Activated T-cell treated with anti-CD3 and anti-CD28 coated beads for 4 hours (primary cell): ENCODE data around the gene KCNE2.
"Not testable (repeated sequence)": the region's sequence is repeated elsewhere in the genome, so short reads cannot be mapped to it uniquely, and the experiment has no call there.

Source experiments
- DNase-seq: peaks from one replicate; pipeline ENCODE4 v3.0.0-alpha.2; 2020

Gene KCNE2

GRCh38 chr21:34354836-34355235, 9.0 kb upstream of the KCNE2 start:
- DNase-seq, result no peak

GRCh38 chr21:34355570-34355969, 8.2 kb upstream of the KCNE2 start:
- DNase-seq, result no peak

GRCh38 chr21:34357889-34358288, 5.9 kb upstream of the KCNE2 start:
- no peak for DNase-seq

- DNase-seq, result no peak
Measured at GRCh38 chr21:34358866-34359265, 4.9 kb upstream of the KCNE2 start.

- DNase-seq, result no peak
Measured at GRCh38 chr21:34360488-34361241, 3.1 kb upstream of the KCNE2 start.

GRCh38 chr21:34362136-34362444, 1.7 kb upstream of the KCNE2 start:
- DNase-seq, result no peak

GRCh38 chr21:34362670-34363069, 1.1 kb upstream of the KCNE2 start:
- DNase-seq, result no peak

- DNase-seq, result no peak
Measured at GRCh38 chr21:34364921-34365320, 1.1 kb downstream of the KCNE2 start.

GRCh38 chr21:34365809-34366208, 2.0 kb downstream of the KCNE2 start:
- no peak for DNase-seq

GRCh38 chr21:34367320-34367935, 3.6 kb downstream of the KCNE2 start:
- peak; percentile 30 for DNase-seq

GRCh38 chr21:34369741-34370140, 5.9 kb downstream of the KCNE2 start:
- DNase-seq, result no peak

- no peak for DNase-seq
Measured at GRCh38 chr21:34372321-34372720, 8.5 kb downstream of the KCNE2 start.

GRCh38 chr21:34374462-34374861, 10.7 kb downstream of the KCNE2 start:
- not testable (repeated sequence) for DNase-seq

- DNase-seq, result not testable (repeated sequence)
Measured at GRCh38 chr21:34374940-34375618, 11.3 kb downstream of the KCNE2 start, which contains the start of gene SMIM11. TSS of gene SMIM11 (plus strand) at chr21:34375507. CDS start at chr21:34379505, 3,998 bp downstream.

GRCh38 chr21:34375619-34375972, 11.8 kb downstream of the KCNE2 start:
- not testable (repeated sequence) for DNase-seq

GRCh38 chr21:34383138-34383537, 19.3 kb downstream of the KCNE2 start:
- not testable (repeated sequence) for DNase-seq

- DNase-seq, result not testable (repeated sequence)
Measured at GRCh38 chr21:34383724-34384415, 20.1 kb downstream of the KCNE2 start.

- not testable (repeated sequence) for DNase-seq
Measured at GRCh38 chr21:34400522-34400921, 36.7 kb downstream of the KCNE2 start.

- DNase-seq, result not testable (repeated sequence)
Measured at GRCh38 chr21:34404742-34405141, 40.9 kb downstream of the KCNE2 start.

- DNase-seq, result not testable (repeated sequence)
Measured at GRCh38 chr21:34405686-34406085, 41.9 kb downstream of the KCNE2 start.

- DNase-seq, result not testable (repeated sequence)
Measured at GRCh38 chr21:34406102-34406501, 42.3 kb downstream of the KCNE2 start.

- not testable (repeated sequence) for DNase-seq
Measured at GRCh38 chr21:34406676-34407075, 42.9 kb downstream of the KCNE2 start.

- not testable (repeated sequence) for DNase-seq
Measured at GRCh38 chr21:34407294-34407693, 43.5 kb downstream of the KCNE2 start.
